Renal pelvis (tissue), 4 donors: ENCODE results near the gene NDUFS7. TPM values are rescaled to one million over a fixed set of nuclear protein-coding genes. Genes with fewer than 3 reads are reported as not detected.

Source experiments
- DNase-seq: peaks from one replicate; pipeline ENCODE4 v3.0.0-alpha.2; 2013
- polyA plus RNA-seq, 3 donors: library from polyadenylated mRNA; unstranded; fragments of 120-200 nt; gene quantifications; one replicate each; pipeline ENCODE4 v1.2.1, GENCODE V29; 2013; ENCODE audit not compliant: insufficient read length in 3 of 3

Gene NDUFS7
- polyA plus RNA-seq, 3 donors = 76.0 to 98.5 (median 94.2) TPM

- DNase-seq = no peak
Observed at GRCh38 chr19:1361601-1362386, 21.9 kb upstream of the NDUFS7 start.

- DNase-seq = no peak
Observed at GRCh38 chr19:1362387-1363257, 21.1 kb upstream of the NDUFS7 start.

GRCh38 chr19:1363599-1363998, 20.1 kb upstream of the NDUFS7 start:
- no peak for DNase-seq

GRCh38 chr19:1364070-1364704, 19.5 kb upstream of the NDUFS7 start:
- no peak for DNase-seq

- DNase-seq = no peak
Observed at GRCh38 chr19:1365319-1366269, 18.1 kb upstream of the NDUFS7 start.

- no peak for DNase-seq
Observed at GRCh38 chr19:1366296-1366695, 17.4 kb upstream of the NDUFS7 start.

GRCh38 chr19:1366899-1367870, 16.5 kb upstream of the NDUFS7 start:
- DNase-seq = no peak

GRCh38 chr19:1369214-1369805, 14.4 kb upstream of the NDUFS7 start:
- no peak for DNase-seq

- DNase-seq = peak; percentile 73
Observed at GRCh38 chr19:1370579-1371361, 12.9 kb upstream of the NDUFS7 start.

GRCh38 chr19:1373042-1373533, 10.6 kb upstream of the NDUFS7 start:
- no peak for DNase-seq

GRCh38 chr19:1373534-1374249, 10.0 kb upstream of the NDUFS7 start:
- DNase-seq = no peak

GRCh38 chr19:1374250-1374577, 9.5 kb upstream of the NDUFS7 start:
- no peak for DNase-seq

- no peak for DNase-seq
Observed at GRCh38 chr19:1376415-1376805, 7.3 kb upstream of the NDUFS7 start.

GRCh38 chr19:1377176-1377964, 6.3 kb upstream of the NDUFS7 start:
- DNase-seq = no peak

GRCh38 chr19:1377965-1378785, 5.5 kb upstream of the NDUFS7 start:
- no peak for DNase-seq
